Measurements from ENCODE around the gene SYT14.

GRCh38 chr1:210022044-210022443 is 84.0 kb downstream of the SYT14 start:
- no peak for TF ChIP-seq CTCF (IDR thresholded peaks at IDR 0.05)
- TF ChIP-seq EP300 (IDR thresholded peaks at IDR 0.05), result no peak
- no peak for TF ChIP-seq POLR2A (IDR thresholded peaks at IDR 0.05)

All from tibial nerve (tissue), 4 donors.